Hippocampal formation (tissue), 2 donors: ENCODE data around the gene S100B.
A peak's percentile ranks its signal among the peaks of the same experiment; 100 is the strongest.

Source experiments
- DNase-seq, 2 donors: peaks; one replicate each; lab custom pipeline; 2025; lab: John Stamatoyannopoulos, UW

The S100B gene

DNA sequence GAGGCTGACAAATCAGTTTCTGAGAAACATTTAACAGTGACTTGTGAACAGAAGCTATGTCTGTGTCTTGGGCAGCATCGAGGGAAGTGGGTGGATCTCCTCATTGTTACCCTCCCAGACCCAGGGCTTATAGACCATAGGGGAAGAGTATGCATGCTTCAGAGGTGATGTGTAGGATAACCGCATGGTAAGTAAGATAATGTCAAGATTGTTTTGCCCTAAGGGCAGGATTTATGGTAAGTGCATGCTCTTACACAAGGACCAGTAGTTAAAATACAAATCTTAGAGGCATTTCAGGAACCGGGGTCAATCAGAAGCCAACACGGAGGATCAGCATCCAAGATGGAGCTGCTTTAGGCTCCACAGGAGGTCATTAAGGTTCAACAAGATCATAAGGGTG, 22.8 kb upstream of the S100B start:
- no peak for DNase-seq

DNA sequence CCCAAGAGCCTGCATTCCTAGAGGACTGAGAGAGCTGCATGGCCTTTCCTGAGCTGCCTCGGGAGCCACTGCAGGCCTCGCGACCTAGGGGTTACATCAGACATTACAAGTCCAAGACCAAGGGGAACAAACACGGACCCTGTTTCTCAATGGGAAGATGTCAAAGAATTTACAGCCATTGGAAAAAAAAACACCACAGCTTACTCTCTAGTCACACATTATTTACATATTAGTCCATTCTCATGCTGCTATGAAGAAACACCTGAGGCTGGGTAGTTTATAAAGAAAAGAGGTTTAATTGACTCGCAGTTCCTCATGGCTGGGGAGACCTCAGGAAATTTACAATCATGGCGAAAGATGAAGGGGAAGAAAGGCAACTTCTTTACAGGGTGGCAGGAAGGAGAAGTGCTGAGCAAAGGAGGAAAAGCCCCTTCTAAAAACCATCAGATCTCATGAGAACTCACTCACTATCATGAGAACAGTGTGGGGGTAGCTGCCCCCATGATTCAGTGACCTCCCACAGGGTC, 22.2 kb upstream of the S100B start:
- DNase-seq = no peak

DNA sequence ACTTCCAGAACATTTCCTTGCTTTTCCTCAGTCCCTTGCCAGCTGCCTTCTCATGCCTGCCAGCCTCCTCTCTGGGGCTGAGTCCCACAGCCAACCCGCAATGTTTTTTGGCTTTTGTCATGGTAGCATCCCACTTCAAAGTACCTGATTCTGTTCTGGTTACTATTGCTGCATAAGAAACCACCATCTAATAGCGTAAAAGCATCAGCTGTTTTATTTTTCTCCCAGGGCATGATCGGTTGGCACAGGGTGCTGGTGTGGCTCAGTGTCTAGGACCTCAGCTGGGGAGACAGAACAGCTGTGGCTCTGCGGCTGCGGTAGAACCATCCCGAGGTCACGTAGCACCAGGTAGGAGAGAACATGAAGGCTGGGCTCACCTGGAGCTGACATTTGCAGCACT, 21.7 kb upstream of the S100B start:
- no peak for DNase-seq

DNA sequence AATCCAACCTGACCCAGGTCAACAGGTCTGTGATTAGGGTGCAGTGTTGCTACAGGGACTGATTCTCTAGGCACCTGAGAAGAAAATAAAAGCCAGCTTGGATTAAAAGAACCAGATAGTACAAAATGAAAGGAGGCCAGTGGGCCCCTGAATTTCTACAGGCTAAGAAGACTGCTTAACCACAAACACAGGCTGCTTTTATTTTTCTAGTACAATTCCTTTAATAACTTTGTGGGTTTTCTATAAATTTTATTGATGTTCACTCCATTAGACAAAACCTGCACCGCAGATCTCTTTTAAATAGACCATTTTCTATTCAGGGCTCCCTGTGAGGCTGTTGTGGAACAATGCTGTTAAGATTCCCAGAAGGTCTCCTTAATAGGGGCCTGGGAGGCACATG, 20.9 kb upstream of the S100B start:
- no peak for DNase-seq

DNA sequence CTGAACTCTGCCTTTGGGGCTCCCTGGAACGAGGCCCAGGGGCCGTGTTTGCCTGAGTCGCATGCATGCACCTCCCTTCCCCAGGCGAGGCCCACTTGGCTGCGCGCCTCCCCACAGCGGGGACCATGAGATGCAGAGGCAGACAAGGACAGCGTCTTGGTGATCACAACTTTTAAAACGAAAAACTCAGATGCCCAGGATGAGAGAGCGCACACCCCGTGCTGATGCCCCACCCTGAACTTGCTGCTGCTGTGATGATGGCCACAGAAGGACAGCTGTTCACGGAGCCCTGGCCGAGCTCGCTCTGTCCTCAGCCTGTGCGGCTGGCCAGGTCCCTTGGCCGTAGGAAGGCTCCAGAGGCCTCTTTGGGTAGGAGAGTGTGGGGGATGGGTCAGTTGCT, 19.2 kb upstream of the S100B start:
- DNase-seq = peak in 1 of 2 donors; percentile 15

DNA sequence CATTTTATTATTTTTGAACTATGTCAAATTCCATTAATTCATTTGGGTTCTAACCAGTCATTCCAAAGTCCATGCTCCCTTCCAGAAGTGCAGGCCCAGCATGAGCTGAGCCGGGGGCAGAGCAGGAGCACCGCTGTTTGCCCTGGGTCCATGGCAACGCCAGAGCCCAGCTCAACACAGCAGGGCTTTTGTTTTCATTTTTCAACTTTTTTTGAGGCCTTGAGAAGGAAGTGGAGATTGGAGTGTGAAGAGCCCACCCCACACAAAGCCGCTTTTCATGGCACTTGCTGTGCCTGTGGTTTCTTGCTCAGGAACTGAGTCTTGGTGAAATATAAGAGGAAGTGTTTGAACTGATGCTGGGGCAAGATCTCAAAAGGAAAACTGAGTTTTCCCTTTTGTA, 17.3 kb upstream of the S100B start:
- DNase-seq = peak; percentile 79 to 93

DNA sequence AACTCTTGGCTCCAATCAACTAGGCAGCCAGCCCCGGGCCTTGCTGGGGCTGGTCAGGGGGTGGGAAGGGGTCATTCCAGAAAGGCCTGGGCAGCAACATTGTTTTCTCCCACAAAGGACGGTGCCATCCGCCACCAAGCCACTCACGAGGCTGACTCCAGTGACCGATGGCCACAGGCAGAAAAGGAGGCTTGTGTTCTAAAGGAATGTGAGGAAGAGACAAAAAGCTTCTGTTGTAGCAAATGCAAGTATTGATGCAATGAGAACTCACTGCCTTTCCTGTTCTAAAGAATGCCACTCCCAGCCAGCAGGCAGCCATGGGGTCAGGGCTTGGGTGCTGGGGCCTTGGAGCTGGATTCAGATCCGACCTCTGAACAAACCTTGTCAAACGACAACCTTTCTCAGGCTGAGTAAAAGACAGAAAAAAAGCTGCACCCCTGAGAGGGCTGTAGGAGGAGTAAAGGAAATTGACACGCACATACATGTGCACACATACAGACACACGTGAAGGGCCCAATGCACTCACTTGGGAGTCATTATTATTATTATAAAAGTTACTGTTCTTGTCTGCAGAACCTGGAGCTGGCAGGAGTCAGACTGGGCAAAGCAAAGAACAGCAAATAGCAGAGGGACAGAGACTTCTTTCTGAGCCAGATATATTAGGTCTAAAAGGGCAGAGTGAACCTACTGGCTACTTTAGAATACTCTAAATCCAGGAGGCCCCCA, 16.7 kb upstream of the S100B start:
- peak; percentile 89 to 93 for DNase-seq

DNA sequence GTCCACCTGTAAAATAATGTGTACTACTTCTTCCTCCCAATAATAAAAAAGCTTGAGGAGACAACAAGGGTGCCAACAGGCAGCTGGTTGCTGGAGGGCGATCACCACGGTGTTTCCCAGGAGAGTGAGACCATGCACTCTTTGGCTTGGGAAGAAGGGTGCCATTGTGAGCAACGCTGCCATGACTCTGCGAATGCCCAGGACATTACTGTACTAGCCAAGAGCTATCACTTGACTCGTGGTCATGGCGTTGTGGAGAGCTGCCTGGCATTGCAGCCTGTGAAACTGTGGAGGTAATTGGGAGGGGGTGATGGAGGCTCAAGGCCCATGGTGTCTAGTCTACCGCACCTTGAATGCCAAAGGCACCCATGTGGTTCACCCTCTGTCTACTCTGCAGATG, 16.0 kb upstream of the S100B start:
- no peak for DNase-seq

DNA sequence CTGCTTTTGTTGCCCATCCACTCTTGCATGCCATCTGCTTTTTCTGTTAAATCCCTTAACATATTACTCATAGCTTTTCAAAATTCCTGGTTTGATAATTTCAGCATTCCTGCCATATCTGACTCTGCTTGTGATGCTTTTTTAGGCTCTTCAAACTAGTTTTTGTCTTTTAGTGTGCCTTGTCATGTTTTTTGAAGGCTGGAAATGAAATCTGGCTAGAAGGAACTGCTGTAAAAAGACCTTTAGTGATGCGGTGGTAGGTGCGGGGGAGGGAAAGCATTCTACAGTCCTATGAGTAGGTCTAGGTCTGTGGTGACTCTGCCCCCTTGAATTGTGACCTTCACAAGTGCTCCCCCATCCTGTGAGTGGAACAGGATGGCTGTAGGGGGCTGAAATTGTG, 15.0 kb upstream of the S100B start:
- DNase-seq = no peak

DNA sequence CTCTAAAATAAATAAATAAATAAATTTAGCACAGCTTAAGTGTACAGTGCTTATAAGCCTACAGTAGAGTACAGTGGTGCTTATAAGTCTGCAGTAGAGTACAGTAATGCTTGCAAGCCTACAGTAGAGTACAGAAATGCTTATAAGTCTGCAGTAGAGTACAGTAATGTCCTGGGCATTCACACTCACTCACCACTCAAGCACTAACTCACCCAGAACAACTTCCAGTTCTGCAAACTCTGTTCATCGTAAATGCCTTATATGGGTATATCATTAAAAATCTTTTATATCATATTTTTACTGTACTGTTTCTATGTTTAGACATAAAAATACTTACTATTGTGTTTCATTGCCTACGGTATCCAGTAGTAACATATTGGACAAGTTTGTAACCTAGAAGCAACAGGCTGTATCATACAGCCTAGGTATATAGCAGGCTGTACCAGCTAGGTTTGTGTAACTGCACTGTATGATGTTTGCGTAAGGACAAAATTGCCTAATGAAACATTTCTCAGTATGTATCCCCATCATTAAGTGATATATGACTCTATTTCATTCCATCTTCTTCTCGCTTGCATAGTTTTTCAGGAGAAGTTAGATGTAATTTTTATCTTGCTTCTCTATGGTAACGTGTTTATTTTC, 14.0 kb upstream of the S100B start:
- no peak for DNase-seq

DNA sequence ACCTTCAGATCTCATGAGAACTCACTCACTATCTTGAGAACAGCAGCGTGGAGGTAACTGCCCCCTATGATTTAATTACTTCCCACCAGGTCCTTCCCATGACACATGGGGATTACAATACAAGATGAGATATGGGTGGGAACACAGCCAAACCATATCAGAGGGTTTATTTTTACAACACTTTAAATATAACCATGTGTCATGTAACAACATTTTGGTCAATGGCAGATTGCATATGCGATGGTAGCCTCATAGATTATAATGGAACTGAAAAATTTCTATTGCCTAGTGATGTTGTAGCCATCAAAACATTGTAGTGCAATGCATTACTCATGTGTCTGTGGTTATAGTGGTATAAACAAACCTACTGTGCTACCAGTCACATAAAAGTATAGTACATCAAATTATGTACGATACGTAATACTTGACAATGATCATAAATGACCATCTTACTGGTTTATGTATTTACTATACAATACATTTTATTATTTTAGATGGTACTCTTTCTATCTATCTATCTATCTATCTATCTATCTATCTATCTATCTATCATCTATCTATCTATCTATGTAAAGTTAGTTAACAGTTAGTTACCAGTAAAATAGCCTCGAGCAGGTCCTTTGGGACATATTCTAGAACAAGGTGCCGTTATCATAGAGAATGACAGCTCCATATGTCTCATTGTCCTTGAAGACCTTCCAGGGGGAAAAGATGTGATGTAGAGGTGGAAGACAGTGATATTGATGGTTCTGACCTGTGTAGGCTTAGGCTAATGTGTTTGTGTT, 12.6 kb upstream of the S100B start:
- no peak for DNase-seq

DNA sequence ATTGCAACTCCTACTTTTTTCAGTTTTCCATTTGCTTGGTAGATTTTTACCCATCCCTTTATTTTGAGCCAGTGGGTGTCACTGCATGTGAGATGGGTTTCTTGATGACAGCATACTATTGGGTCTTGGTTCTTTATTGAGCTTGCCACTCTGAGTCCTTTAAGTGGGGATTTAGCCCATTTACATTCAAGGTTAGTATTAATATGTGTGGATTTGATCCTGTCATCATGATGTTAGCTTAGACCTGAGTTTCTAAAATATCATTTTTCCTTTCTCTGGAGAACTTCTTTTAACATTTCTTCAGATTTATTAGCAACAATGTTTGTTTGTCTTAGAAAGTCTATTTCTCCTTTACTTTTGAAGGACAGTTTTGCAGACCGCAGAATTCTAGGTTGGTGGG, 11.8 kb upstream of the S100B start:
- no peak for DNase-seq

DNA sequence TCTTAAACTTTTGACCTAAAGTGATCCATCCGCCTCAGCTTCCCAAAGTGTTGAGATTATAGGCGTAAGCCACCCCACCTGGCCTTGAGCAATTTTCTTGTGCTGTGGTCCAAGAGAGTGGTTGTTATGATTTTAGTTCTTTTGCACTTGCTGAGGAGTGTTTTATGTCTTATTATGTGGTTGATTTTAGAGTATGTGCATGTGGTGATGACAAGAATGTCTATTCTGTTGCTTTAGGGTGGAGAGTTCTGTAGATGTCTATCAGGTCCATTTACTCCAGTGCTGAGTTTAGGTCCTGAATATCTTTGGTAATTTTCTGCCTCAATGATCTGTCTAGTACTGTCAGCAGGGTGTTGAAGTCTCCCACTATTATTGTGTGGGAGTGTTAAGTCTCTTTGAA, 11.2 kb upstream of the S100B start:
- DNase-seq = no peak

DNA sequence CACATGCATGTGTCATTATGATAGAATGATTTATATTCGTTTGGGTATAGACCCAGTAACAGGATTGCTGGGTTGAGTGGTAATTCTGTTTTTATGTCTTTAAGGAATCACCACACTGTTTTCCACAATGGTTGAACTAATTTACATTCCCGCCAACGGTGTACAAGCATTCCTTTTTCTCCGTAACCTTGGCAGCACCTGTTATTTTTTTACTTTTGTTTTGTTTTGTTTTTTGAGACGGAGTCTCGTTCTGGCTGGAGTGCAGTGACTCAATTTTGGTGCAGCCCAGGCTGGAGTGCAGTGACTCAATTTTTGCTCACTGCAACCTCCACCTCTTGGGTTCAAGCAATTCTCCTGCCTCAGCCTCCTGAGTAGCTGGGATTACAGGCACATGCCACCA, 8.5 kb upstream of the S100B start:
- no peak for DNase-seq

DNA sequence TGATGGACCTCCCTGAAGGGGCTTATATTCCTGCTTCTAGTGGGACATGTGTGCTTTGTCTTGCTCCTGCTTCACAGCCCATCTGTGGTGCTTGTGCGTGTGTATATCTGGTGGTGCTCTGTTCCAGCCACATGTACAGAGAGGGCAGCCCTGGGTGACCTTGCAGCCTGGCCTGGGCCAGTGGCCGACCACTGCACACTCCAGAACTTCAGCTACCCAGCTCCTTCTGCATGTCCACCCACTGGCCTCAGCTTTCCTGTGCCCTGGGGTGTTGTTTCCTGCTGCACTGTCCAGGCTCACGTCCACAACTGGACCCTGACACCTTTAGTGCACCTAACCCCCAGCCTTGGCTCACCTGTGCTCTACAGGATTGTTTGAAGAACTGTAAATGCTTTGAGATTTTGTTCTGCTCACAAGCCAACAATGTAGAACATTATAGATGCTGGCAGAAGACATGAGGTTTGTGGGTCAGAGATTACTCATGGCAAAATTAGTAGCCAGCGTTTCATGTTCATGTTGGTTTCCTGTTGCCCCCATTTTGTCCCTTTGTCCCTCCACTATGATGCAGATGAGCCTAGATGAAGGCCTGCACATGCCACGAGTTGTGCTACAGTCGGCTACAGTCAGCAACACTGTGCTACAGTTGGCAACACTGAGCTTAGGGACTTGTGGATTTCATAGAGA, 5.3 kb upstream of the S100B start:
- no peak for DNase-seq

DNA sequence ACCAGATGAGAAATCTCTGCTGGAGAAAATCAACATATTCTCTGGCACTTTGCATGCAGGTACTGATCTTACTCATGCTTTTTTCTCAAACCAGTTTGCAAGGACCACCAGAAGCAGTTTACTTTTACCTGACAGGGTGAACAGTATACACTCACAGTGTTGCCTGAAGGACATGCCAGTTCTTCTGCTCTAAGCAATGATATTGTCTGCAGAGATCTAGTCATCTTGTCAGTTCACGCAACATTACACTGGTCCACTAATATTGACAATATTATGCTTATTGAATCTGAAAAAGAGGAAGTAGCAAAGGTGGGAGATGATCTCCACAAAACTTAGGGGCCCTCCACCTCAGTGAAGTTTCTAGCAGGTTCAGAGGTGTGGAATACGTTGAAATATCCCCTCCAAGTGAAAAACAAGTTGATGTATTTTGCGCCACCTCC, 3.8 kb upstream of the S100B start:
- DNase-seq = no peak

DNA sequence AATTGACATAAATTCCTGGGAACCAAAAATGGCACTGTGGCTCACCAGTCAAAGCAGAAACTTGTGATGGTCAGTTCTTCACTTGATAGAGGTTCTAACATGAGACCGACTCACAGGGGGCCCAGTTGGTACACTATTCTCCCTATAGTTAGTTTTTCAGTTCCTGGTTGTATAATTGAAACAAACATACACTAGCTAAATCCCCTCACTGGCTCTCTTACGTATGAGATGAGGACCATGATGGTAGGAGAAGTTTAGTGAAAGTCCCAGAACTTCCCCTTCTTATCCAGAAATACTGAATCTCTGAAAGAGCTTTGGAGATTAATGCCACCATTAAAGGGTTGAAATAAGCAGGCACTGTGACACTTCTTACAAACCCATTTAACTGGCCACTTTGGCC, 2.8 kb upstream of the S100B start:
- DNase-seq = no peak

DNA sequence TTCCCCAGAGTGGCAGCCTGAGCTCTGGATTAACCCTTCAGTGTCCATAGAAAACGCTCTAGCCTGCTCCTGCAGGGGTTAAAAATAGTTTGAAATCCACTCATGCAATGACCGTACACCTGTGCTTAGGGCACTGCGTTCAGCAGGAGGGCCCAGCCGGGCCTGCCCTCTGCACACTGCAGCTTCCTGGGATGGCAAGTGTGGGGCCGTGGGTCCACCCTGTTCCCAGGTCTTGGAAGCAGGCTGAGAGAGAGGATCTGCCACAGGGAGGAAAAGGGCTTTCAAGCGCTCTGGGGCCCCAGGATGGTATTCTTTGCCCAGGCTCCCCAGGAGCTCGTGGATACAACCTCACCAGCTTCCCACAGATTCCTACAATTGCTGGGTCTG, 1.5 kb upstream of the S100B start:
- no peak for DNase-seq

DNA sequence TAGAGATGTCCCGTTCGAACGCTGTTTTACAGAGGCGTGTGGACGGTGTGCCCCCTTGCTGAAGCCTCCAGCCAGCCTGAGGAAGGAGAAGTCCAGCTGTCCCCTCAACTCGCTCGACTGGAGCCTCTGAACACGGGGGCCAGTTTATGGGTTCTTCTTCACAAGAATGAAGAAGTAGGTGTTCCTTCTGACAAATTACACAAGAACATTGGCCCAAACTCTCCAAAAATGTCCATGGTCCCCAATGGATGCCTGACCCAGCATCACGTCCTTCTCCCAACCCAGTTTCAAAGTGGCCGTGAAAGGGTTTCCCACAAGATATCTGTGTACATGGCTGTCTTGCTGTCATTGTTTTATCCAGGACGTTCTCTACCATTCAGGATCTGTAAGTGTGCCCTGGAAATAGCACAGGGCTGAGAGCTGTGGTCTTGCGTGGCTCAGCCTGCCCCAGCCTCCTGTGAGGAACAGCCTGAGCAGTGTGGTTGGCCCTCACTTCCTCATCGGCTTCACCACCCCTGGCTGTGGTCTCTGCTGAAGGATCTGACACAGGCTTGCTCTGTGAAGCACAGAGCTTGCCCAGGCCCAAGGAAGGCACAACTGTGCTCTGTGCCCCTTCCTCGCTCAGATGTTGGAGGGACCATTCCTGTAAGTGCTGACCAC, 1.0 kb upstream of the S100B start:
- peak; percentile 50 to 71 for DNase-seq

DNA sequence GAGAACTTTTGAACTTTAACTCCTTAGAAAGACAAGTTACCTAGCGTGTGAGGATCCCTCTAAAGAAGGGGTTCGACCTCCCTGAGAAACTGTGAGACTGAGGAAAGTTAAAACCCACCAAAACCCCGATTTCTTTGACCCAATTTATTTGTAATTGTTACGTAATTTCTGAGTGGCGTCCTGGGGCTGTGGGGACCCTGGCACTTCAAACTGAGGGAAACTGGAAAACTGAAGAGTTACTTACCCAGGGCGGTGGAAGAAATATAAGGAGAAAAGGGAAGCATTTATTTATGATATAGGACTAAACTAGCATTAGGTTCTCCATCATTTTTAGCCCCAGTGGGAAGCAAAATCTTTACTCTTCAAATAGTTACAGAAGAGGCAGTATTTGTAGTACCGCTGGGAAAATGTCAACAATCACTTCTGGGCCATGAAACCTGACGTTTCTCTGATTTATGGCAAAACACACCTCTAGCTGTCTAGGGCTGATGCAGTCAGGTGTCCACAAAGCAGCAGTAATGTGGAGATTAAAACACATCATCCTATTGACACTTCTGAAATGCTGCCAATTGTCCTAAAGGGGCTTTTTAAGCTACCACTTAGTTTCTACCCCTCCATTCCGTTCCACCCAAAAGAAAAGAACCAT, 430 bp downstream of the S100B start:
- DNase-seq = peak in 1 of 2 donors; percentile 12

DNA sequence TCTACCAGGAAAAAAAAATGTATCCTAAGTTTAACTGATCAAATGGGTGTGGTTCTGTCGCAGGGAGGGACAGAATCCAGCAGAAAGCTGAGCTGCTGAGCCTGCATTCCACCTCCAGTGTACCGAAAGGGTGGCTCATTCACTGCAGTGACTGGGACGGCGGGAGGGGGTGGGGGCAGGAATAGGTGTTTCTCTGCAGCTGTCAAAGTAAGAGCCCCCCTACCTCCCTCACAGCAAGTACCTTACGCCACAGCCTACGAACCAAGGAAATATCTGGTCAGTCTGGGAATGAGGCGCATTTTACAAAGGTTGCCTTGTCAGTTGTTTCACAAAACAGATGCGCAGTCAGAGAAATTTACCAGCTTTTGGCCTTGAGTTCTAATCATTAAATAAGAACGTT, 1.7 kb downstream of the S100B start:
- peak; percentile 34 to 48 for DNase-seq
